ENCODE results near the gene NKAIN1.
"Not testable (repeated sequence)": the region's sequence is repeated elsewhere in the genome, so short reads cannot be mapped to it uniquely, and the experiment has no call there.

The NKAIN1 gene

DNA sequence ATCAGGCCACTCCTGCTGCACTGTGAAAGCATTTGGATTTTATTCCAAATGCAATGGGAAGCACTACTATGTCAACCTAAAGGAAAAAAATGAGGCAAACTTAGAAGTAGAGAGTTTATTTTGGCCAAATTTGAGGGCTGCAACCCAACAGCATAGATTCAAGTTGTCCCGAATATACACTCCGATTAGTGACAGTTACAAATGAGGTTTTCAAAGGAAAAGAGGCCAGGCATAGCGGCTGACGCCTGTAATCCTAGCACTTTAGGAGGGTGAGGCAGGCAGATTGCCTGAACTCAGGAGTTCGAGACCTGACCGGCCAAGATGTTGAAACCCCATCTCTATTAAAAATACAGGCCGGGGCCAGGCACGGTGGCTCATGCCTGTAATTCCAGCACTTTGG, 95.2 kb downstream of the NKAIN1 start:
- Histone ChIP-seq H3K27ac (no peak overlapping the region), H3K4me3 (no peak overlapping the region)
- TF ChIP-seq, protein P1, sequence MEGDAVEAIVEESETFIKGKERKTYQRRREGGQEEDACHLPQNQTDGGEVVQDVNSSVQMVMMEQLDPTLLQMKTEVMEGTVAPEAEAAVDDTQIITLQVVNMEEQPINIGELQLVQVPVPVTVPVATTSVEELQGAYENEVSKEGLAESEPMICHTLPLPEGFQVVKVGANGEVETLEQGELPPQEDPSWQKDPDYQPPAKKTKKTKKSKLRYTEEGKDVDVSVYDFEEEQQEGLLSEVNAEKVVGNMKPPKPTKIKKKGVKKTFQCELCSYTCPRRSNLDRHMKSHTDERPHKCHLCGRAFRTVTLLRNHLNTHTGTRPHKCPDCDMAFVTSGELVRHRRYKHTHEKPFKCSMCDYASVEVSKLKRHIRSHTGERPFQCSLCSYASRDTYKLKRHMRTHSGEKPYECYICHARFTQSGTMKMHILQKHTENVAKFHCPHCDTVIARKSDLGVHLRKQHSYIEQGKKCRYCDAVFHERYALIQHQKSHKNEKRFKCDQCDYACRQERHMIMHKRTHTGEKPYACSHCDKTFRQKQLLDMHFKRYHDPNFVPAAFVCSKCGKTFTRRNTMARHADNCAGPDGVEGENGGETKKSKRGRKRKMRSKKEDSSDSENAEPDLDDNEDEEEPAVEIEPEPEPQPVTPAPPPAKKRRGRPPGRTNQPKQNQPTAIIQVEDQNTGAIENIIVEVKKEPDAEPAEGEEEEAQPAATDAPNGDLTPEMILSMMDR (IDR thresholded peaks at IDR 0.05): no peak
- no peak for DNase-seq (ENCODE audit: low spot score)

DNA sequence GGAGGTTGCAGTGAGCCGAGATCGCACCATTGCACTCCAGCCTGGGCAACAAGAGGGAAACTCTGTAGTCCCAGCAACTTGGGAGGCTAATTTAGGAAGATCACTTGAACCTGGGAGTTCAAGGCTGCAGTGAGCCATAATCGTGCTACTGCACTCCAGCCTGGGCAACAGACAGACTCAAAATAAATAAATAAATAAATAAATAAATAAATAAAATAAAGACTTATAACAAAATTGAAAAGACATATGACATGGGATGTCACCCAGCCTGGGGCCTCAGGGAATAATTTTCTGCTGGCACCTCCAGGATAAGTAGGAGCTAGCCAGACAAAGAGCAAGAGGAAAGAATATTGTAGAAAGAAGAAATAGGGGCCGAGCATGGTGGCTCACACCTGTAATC, 96.2 kb downstream of the NKAIN1 start:
- no peak for DNase-seq (ENCODE audit: low spot score)

DNA sequence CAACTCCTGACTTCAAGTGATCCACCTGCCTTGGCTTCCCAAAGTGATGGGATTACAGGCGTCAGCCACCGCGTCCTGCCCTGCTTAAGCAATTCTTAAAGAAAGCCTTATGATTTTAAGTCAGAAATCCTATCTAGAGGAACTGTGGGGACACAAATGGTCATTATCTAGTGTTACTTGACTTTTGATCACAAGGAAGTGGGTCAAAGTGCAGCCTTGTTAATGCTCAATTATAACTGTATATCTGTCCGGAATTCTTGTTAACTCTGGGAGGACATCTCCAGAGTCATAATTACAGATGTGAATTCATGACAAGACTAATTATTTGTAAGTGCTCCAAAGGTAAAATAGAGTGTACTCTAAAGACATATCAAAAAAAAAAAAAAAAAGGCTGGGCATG, 97.3 kb downstream of the NKAIN1 start:
- no peak overlapping the region for H3K4me3 ChIP-seq
- TF ChIP-seq, protein P1 (IDR thresholded peaks at IDR 0.05): no peak
- H3K27ac ChIP-seq: no peak overlapping the region
- no peak for DNase-seq (ENCODE audit: low spot score)

More for the DNA sequence above, 96.2 kb downstream of the NKAIN1 start:
- TF ChIP-seq, protein P1 (IDR thresholded peaks at IDR 0.05): no peak
- Histone ChIP-seq H3K4me3 (no peak overlapping the region), H3K27ac (no peak overlapping the region)

DNA sequence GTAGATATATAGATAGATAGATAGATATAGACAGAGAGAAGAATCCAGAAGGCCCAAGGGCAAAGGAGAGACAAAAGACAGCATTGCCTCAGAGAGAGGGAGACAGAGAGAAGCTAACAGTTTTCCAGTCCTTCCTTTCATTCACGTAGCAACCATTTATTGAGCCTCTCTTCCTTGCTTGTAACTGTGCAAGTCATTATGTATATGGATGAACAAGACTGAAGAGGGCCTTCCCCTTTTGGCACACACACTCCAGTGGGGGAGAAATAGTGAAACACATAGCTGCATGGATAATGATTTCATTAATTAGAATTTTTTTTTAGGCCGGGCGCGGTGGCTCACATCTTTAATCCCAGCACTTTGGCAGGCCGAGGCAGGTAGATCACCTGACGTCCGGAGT, 99.4 kb downstream of the NKAIN1 start:
- H3K27ac ChIP-seq: no peak overlapping the region
- H3K4me3 ChIP-seq: no peak overlapping the region
- TF ChIP-seq, protein P1 (IDR thresholded peaks at IDR 0.05): no peak
- no peak for DNase-seq (ENCODE audit: low spot score)

DNA sequence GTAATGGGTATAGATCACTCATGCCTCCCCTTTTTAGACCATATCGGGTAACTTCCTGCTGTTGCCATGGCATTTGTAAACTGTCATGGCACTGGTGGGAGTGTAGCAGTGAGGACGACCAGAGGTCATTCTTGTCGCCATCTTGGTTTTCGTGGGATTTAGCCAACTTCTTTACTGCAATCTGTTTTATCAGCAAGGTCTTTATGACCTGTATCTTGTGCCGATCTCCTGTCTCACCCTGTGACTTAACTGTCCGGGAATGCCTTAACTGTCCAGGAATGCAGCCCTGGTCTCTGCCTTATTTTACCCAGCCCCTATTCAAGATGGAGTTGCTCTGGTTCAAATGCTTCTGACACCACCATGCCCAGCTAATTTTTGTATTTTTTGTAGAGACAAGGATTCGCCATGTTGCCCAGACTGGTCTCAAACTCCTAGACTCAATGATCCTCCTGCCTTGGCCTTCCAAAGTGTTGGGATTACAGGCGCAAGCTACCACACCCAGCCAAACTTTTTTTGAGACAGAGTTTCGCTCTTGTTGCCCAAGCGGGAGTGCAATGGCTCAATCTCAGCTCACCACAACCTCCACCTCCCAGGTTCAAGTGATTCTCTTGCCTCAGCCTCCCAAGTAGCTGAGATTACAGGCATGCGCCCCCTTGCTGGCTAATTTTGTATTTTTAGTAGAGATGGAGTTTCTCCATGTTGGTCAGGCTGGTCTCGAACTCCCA, 100.7 kb downstream of the NKAIN1 start:
- not testable (repeated sequence) for H3K4me3 ChIP-seq; DNase-seq (ENCODE audit: low spot score); H3K27ac ChIP-seq

DNA sequence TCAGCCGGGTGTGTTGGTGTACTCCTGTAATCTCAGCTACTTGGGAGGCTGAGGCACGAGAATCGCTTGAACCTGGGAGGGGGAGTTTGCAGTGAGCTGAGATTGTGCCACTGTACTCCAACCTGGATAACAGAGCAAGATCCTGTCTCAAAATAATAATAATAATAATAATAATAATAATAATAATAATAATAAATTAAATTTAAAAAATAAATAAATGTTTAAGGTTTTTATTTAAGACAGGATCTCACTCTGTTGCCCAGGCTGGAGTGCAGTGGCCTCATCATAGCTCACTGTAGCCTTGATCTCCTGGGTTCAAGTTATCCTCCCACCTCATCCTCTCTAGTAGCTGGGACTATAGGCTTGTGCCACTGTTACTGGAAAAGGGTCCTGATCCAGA, 101.8 kb downstream of the NKAIN1 start:
- not testable (repeated sequence) for DNase-seq (ENCODE audit: low spot score)

DNA sequence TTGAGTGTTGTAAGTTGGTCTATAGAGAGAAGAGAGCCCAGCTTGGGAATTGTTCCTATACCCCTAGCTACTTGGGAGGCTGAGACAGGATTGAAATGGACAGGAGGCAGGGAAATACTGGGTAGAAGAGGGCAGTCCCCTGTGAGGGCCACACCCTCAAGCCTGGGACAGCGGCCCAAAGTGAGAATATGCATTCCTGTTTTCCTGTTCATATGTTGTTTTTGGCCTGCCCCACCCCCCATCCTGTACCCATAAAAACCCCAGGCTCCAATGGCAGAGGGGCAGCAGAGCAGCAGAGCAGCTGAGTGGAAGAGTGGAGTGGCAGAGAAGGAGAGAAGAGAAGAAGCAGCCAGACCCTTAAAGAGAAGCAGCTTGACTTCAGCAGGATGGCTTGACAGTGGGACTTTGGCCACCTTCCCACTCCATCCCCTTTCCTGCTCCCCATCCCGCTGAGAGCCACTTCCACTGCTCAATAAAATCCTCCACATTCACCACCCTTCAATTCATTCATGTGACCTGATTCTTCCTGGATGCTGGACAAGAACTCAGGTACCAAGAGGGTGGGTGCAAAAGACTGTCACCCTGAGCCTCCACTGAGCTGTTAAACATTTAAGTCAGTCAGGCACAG, 103.6 kb downstream of the NKAIN1 start:
- Histone ChIP-seq H3K4me3 (no peak overlapping the region), H3K27ac (no peak overlapping the region)
- no peak for DNase-seq (ENCODE audit: low spot score)
- TF ChIP-seq, protein P1 (IDR thresholded peaks at IDR 0.05): no peak

More for the DNA sequence above, 101.8 kb downstream of the NKAIN1 start:
- H3K4me3 ChIP-seq, H3K27ac ChIP-seq: not testable (repeated sequence)

DNA sequence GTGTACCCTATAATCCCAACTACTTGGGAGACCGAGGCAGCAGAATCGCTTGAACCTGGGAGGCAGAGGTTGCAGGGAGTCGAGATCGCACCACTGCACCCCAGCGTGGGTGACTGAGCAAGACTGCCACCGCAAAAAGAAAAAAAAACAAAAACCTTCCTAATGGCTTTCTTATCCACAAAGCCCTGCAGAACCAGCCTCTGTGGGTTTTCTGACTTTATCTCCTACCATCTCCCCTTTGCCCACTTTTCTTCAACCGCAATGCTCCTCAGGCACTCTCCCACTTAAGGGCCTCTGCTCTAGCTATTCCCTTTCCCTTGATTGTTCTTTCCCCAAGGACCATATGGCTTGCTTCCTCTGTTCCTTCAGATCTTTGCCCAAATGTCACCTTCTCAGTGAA, 106.3 kb downstream of the NKAIN1 start:
- no peak for DNase-seq (ENCODE audit: low spot score)
- Histone ChIP-seq H3K27ac (no peak overlapping the region), H3K4me3 (no peak overlapping the region)
- TF ChIP-seq, protein P1 (IDR thresholded peaks at IDR 0.05): no peak
